ENCODE measurements around the gene OR2B2.

DNA sequence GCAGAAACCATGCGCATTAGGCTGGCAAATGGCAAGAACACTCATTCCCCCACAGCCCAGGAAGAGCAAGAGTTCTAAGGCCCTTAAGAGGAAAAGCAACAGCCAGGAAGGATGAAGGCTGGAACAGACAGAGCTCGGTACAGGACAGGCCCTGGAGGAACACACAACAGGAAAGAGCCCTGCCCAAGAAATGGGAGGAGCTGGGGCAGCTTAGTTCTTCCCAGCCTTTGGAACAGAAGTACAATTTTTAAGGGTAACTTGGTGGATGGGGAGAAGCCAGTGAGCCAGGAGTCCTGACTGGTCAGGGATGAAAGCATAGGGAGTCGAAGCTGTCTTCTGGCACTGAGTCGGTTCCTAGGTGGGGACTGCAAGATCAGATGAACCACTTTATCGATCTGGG, 32.4 kb downstream of the OR2B2 start:
- TF ChIP-seq, protein P1, sequence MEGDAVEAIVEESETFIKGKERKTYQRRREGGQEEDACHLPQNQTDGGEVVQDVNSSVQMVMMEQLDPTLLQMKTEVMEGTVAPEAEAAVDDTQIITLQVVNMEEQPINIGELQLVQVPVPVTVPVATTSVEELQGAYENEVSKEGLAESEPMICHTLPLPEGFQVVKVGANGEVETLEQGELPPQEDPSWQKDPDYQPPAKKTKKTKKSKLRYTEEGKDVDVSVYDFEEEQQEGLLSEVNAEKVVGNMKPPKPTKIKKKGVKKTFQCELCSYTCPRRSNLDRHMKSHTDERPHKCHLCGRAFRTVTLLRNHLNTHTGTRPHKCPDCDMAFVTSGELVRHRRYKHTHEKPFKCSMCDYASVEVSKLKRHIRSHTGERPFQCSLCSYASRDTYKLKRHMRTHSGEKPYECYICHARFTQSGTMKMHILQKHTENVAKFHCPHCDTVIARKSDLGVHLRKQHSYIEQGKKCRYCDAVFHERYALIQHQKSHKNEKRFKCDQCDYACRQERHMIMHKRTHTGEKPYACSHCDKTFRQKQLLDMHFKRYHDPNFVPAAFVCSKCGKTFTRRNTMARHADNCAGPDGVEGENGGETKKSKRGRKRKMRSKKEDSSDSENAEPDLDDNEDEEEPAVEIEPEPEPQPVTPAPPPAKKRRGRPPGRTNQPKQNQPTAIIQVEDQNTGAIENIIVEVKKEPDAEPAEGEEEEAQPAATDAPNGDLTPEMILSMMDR (IDR thresholded peaks at IDR 0.05; ENCODE audit: poor library complexity, severe bottlenecking), result no peak
- TF ChIP-seq EZH2 (IDR thresholded peaks at IDR 0.05; ENCODE audit: borderline replicate concordance, insufficient read depth, low read length, poor library complexity, severe bottlenecking) (no peak), POLR2AphosphoS5 (IDR thresholded peaks at IDR 0.05) (no peak)
- TF ChIP-seq, protein P2, sequence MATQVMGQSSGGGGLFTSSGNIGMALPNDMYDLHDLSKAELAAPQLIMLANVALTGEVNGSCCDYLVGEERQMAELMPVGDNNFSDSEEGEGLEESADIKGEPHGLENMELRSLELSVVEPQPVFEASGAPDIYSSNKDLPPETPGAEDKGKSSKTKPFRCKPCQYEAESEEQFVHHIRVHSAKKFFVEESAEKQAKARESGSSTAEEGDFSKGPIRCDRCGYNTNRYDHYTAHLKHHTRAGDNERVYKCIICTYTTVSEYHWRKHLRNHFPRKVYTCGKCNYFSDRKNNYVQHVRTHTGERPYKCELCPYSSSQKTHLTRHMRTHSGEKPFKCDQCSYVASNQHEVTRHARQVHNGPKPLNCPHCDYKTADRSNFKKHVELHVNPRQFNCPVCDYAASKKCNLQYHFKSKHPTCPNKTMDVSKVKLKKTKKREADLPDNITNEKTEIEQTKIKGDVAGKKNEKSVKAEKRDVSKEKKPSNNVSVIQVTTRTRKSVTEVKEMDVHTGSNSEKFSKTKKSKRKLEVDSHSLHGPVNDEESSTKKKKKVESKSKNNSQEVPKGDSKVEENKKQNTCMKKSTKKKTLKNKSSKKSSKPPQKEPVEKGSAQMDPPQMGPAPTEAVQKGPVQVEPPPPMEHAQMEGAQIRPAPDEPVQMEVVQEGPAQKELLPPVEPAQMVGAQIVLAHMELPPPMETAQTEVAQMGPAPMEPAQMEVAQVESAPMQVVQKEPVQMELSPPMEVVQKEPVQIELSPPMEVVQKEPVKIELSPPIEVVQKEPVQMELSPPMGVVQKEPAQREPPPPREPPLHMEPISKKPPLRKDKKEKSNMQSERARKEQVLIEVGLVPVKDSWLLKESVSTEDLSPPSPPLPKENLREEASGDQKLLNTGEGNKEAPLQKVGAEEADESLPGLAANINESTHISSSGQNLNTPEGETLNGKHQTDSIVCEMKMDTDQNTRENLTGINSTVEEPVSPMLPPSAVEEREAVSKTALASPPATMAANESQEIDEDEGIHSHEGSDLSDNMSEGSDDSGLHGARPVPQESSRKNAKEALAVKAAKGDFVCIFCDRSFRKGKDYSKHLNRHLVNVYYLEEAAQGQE (IDR thresholded peaks at IDR 0.05; ENCODE audit: borderline replicate concordance), result no peak

Measured in neural cell (in vitro differentiated cells).